Stimulated activated CD8-positive, alpha-beta memory T cell treated with anti-CD3 and anti-CD28 coated beads, Interleukin-15, amount 100 ng/mL, for 48 hours (primary cell): Measurements from ENCODE around the gene COMT.
"Not testable (repeated sequence)": the region's sequence is repeated elsewhere in the genome, so short reads cannot be mapped to it uniquely, and the experiment has no call there.

Source experiments
- DNase-seq, 2 donors: peaks; one replicate each; pipeline ENCODE4 v3.0.0-alpha.2; 2020; ENCODE audit warnings: low read depth in 2 of 2

The COMT gene

DNA sequence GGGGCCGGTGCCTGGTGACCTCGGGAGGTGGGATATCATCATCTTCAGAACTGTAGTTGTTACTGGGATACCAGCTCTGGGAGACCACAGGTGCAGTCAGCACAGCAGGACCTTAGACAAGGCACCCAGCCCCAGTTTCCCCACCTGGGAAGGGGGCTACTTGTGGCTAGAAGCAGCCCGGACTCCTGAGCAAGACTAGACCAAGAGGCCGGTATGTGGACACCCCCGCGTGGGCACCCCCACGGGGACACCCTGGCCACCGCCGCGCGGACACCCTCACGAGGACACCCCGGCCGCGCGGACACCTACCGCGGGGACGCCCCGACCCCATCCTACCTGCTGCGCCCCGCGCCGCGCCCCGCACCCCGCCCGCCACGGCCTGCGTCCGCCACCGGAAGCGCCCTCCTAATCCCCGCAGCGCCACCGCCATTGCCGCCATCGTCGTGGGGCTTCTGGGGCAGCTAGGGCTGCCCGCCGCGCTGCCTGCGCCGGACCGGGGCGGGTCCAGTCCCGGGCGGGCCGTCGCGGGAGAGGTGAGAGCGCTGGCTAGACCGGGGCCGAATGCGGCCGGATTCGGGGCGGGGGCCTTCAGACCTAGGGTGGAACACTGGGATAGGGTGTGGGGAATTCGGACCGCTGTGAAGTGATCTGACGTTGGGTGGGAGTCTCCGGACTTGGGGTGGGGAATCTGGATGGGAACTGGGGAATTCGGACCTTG lies at the start of gene COMT, which contains the start of gene TXNRD2:
TSS of gene COMT (plus strand) at position 408 of the 718 bp plus-strand sequence. CDS start 20,755 bp downstream, outside the sequence.
TSS of gene TXNRD2 (minus strand) at position 454 of the 718 bp plus-strand sequence. CDS start at position 439, 15 bp downstream.
- peak; percentile 59 to 67 for DNase-seq

DNA sequence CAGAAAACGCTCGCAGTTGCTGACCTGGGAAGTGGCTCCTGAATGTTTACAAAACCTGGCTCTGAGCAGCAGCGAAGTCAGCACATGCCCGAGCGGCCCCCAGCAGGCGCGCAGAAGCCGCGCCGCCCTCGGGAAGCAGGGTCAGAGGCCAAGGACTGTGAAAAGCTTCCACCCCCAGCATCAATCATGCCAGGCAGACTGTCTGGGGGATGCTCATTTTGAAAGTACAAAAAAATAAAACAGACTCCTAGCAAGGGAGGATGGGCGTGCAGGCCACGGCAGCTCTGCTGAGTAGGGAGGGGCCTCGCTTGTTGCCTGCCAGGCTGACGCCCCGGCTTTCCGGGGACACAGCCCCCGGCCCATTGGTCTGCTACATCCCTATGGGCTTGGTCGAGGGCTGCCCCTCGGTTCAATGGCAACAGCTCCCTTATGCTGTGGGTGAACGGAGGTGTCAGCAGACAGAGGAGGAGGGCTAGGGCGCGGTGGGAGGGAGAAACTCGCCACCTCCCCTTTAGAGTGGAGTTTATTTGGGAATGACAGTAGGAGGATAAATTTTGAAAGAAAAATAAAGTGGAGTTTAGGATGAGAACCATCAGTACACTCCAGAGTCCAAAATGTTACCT lies 49.2 kb upstream of the COMT start:
- DNase-seq, result peak; percentile 36 to 53

DNA sequence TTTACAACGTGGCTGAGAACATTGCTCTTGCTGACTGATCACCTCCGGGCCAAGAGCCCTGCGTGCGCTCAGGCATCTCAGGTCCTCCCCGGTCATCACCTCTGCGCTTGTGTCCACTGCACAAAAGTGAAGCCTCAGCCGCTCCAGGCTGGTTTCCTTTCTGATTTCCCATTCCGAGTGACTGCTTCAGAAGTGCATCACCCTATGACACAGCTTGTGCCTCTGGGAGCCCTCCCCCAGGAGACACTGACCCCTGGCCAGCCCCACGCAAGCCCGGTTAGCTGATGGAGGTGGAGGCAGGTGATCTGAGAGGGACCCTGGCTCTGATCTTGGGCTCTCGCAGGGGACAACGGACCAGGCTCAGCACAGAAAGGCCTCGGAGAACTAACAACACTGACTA lies 48.6 kb upstream of the COMT start:
- DNase-seq, result no peak

DNA sequence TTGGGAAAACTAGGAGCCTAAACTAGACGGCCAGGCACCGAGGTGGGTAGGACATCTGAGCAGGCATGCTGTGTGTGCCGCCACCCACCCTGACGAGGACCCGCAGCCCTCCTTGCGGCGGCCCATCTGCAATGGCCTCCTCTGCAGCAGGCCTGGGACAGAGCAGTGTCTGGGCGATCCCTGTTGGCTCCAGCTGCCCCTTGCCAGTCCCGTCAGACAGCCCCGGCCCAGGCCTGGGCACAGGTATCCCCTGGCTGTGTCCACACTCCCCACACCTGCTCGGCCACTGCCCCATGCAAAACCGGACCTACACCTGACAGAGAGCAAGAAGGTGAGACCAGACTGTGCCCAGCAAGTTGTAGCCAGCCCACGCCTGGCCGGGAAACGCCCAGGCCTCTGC lies 48.2 kb upstream of the COMT start:
- DNase-seq, result no peak

DNA sequence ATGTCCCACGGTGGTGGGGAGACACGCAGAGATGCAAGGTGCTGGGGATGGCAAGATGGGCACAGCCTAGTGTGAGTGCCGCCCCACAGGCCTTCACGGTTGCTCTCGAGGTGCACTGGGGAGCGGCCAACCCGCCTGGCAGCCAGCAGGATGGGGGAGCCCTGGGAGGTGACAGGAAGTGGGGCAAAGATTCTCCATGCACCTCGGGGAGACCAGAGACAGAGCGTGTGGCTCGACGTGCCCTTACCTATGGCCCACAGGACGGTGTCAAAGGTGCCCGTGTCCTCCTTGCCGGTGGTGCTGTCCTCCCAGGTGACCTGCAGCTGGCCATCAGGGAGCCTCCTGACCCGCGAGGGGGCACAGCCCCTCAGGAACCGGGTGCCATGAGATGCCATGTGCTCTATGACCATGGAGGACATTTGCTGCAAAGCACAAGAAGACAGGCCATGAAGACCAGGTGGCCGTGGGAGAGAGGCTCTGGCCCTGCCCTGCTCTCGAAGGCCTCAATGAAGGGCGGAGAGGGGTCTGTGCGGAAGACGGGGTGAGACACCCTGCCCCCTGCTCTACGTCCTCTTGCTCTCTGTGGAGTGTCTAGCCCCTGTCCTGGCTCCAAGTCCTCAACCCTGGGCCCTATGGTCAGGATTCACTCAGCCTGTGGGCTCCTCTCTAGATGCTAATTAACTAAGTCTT lies 46.3 kb upstream of the COMT start:
- no peak for DNase-seq

DNA sequence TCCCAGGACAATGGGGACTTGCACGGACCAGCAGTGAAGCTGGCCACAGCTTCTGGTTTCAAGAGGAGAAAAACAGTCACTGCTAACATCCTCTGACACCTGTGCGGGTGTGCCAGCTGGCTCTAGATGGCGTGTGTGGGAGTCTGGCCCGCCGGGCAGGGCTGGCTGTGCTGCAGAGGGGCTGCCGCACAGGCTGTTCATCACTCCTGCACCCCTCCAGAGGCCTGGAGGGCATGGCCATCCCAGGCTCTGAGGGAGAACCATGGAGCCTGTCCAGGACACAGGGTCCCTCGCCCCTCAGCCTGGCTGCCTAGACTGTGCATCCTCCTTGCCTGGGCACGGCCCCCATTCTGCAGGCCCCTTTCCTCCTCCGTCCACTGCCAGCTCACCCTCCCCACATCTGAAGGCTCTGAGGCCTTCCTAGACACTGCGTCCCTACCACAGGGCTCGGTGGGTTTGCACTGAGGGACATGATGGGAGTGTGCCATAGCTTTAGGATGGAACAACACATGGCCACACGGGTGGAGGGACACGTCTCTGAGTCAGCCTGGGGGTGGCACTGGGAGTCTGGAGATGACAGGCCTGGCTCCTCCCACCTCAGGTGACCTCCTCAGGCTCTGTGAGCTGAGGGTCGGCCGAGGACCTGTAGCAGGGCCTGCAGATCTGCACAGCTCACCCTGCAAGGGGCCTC lies 44.8 kb upstream of the COMT start:
- no peak for DNase-seq

DNA sequence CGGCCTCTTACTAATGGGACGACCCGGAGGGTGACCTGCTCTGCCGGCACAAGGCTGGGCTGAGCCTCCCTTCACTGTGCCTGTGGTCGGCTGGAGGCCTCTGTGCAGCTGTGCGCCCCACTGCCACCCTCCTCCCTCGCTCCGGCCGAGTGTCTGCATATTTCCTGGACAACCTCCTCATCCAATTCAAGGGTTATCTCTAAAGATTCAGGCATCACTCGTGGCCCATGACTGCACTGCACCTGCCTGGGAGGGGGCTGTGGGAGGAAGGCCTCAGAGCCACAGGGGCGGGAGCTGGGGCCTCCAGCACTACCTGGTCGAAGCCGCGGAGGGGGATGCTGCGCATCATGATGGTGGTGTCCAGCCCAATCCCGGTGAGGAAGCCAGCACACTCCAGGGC lies 43.8 kb upstream of the COMT start:
- DNase-seq, result no peak

DNA sequence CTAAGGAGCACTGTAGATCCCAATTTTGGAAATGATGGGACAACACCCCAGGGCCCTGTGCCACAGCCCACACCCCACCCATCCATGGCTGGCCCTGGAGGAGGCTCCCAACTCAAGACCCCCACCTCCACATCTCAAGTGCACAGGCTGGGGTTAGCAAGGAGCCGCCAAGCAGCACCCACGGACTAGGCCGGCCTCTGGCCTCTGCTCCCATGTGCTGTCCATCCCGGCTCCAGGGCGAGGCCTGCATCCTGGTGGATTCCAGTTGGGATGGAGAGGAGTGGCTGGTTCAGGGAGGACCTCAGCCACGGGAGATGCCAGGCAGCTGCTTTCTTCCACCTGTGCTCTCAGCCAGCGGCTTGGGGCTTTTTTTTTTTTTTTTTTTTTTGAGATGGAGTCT lies 43.4 kb upstream of the COMT start:
- DNase-seq, result no peak

DNA sequence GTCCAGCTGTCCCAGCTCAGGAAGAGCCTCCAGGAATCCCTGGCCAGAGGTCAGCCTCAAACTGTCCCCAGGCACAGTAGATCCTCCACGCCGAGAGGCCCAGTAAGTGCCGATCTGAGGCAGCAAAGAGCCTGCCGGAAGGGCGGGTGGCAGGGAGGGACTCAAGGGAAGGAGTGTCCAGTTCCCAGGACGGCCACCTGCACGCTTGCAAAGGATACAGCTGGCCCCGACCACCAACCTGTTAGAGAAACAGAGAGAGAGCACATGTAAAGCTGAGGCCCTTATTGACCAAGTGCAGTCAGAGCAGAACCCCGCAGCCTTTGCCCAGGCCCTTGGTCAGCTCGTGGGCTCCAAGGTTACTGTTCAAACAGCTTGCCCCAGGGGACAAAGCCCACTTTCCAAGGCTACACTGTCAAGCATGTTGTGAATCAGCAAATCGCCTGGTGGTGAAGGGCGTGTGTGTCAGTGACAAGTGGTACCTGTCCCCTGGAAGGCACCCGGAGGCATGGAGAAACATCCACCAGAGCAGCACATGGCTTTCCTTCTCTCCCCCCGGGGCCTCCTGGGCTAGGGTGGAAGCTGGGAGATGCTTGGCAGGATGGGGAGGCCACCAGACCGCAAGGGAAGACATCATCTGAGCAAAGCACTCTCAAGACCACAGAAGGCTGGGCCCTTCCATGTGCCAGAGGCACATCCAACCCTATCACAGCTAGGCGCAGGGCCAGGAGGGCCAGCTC lies 42.6 kb upstream of the COMT start:
- no peak for DNase-seq

DNA sequence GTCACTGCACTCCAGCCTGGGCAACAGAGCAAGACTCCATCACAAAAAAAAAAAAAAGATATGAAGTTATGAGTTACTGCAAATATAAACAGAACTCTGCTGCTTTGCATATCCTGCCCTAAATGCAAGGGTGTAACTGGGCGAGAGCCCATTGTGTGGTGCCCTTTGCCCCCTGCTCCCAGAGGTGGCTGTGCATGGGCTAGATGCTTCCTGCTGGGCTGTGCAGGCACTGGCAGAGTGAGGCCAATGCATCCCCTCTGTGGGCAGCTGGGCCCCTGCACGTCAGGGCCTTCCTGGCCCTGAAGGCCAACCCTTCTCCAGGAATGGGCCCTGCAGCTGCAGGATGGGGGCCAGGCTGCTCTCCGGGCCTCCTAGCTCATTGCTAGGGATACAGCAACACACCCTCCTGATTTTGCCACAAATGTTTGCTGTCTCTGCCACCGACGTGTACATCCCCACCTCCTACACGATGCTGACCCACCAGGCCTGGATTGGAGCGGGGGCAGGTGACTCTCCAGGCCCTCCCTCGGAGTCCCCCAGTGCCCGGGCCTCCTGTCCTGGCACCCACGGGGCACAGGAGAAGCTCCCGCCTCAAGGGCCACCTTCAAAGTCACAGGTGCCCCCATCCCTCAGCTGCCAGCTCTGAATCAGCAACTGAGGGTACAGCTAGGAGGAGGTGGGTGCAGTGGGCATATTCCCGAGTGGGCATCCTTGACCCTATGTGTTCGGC lies 40.7 kb upstream of the COMT start:
- no peak for DNase-seq

DNA sequence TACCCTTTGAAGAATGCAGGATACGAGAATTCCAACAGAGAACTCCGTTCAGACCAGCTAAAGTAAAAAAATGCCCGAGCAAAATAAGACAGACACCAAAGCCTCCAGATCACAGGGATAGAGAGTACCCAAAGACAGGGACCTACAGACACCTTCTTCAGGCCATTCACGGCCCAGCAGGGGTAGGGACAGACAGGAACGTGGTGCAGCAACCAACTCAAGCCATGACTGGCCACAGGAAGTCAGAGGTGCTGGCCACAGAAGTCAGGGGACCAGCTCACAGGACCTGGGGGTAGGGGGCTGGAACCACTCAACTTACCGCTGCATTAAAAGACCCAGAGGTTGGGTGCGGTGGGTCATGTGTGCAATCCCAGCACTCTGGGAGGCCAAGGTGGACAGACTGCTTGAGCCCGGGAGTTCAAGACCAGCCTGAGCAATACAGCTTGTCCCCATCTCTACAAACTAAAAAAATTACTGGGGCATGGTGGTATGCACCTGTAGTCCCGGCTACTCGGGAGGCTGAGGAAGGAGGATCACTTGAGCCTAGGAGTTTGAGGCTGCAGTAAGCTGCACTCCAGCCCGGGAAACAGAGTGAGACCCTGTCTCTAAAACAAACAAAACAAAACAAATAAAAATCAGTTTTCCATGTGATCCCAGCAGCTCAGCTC lies 39.9 kb upstream of the COMT start:
- no peak for DNase-seq

DNA sequence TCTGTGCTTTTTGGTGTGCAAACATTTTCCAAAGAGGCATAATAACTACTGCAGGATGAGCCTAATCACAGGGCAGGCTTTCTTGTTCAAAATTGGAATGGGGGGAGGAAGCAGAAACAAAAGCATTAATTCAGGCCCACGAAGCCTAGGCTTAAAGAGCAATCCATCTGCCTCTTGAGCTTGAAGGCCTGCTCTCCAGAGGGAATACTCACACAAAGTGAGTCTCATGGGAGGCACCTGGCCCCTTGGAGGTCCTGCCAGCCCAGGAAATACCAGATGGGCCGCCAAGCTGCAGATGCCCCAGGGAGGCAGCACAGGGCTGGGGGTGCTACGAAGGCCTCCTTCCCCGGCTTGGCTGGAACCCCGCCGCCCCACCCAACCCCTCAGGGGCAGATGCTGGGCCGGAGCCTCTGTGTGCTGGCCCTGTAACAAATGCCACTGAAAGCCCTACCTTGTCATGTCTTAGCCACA lies 39.3 kb upstream of the COMT start:
- no peak for DNase-seq

DNA sequence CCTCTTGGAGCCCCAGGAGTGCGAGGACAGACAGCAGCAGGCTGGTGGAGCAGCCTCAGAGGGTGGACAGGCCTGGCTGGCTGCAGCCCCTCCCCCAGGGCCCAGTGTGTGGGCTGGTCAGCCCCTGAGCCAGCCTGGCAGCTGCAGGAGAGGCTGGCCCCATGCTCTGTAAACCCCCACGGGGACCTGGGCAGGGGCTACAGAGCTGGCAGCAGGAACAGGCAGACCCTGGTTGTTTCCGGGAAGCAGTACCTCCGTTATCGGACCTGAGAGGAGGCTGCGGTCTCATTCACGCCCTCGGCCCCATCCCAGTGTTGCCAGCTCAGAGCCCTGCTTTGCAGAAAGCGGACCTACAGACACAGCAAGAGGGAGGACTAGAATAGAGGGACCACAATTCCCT lies 38.5 kb upstream of the COMT start:
- no peak for DNase-seq

DNA sequence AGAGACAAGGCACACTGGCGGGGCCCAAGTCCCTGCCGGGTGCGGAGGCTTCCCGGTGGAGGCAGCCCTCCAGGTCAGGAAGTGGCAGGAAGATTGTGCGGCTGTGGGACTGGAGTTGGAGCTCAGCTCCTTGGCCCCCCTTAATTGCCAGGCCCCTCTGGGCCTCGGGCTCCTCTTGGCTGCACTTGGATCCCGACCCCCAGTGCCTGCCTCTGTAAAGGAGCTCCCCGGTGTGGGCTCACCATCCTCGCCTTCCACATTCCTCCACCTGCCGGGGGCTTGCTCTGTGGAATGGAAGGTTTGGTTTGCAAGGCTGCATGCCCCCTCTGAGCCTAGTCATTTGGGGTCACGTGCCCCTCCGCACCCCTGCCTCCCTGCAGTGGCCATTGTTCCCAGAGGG lies 38.1 kb upstream of the COMT start:
- DNase-seq, result no peak

DNA sequence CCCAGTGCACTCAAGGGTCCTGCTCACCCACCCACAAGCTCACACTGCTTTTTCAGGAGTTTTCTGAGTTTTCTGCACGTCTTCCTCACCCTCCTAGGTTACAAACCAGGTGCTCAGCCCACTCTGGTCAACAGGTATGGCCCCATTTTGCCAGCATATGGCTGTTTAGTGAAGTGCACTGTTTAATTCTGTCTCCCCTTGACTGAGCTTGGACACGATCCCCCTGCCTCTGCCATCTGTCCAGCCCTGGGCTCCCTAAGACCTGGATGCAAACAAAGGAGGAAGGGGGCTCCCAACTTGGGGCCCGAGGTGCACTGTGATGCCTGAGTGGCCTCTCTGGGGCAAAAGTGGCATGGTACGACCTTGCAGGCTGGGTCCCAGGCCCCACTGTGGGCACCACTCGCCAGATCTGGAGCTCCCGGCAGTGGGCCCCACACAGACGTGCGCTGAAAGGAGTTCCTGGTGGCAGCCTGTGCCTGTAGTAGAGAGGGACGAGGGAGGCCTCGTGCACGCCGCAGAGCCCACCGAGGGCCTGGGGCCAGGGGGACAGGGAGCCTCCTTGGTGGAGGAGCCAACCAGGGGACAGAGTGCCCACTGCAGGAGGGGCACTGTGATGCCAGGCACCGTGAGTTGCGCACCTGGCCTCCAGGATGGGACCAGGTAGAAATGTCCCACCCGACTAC lies 37.3 kb upstream of the COMT start:
- DNase-seq, result no peak

DNA sequence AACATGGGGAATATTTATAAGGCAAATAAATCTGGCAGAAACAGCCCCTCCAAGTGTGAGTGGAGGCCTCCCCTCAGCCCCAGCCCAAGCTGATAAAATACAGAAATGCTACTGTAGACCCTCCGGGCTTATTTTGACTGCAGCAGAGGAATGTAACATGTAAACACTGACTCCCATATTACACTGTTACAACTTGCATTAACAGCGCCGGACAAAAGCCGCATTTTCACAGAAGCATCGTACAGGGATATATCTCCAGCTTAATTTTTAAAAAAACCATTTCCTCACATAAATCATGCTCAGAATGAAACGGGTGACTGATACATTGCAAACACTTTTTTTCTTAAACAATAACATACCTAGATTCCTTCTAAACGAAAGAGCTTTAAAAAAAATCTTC lies 36.6 kb upstream of the COMT start:
- DNase-seq, result no peak

DNA sequence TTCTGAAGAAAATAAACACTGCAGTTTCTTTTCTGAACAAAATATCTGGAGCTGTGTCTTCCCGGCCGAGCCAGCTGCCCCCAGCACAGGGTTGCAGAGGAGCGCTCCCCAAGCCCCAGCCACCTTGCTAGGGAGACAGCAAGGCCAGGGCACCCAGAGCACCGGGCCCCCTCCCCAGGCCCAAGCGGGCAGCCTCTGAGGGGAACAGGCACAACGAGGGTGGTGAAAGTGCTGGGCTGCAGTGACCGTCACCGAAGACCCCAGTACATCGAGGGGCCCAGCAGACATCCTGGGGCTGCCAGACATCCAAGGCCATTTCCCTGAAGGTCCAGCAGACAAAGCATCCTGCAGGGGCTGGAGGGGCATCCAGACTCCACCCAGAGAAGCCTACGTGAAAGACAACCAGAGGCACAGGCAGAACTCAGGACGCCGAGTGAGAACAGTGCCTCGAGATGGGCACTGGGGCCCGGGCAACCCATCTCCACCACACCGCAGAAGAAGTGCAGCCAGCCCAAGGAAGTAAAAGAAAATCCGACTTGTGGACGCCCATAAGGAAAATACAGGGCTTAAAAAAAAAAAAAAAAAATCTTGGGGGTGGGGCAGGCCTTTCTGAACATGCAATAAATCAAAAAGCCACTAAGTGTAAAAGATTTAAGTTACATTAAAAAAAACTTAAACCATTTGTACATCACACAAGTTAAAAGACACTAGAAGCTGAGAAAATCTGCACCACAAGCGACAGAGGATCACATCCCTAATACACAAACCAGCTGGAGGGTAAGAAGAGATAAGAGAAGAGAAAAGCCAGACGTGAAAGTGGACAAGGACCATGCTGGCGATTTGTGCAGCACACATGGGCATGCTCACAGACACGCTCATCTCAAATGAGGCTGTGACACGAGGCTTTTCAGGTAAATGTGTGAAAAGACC lies 36.0 kb upstream of the COMT start:
- DNase-seq, result no peak

DNA sequence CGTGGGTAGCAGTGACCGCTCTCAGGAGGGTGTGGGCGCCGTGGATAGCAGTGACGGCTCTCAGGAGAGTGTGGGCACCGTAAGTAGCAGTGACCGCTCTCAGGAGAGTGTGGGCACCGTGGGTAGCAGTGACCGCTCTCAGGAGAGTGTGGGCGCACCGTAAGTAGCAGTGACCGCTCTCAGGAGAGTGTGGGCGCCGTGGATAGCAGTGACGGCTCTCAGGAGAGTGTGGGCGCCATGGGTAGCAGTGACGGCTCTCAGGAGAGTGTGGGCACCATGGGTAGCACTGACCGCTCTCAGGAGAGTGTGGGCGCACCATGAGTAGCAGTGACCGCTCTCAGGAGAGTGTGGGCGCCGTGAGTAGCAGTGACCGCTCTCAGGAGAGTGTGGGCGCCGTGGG lies 34.7 kb upstream of the COMT start:
- DNase-seq, result not testable (repeated sequence)

DNA sequence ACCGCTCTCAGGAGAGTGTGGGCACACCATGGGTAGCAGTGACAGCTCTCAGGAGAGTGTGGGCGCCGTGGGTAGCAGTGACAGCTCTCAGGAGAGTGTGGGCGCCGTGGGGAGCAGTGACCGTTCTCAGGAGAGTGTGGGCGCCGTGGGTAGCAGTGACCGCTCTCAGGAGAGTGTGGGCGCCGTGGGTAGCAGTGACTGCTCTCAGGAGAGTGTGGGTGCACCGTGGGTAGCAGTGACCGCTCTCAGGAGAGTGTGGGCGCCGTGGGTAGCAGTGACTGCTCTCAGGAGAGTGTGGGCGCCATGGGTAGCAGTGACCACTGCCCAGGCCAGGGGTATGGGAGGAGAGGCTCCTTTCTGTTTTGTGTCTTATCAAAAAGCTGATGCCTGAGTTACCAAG lies 33.7 kb upstream of the COMT start:
- not testable (repeated sequence) for DNase-seq
